Neural cell (in vitro differentiated cells): Measurements from ENCODE around the gene PDIA3. TPM values are rescaled to one million over a fixed set of nuclear protein-coding genes. Genes with fewer than 3 reads are reported as not detected.

Source experiments
- H2AFZ ChIP-seq: fragments of 200-600, 300-800 bp; sonication (generic), shearing (Covaris generic); 2 replicates; pipeline ENCODE4 v1.6.0; 2014; ENCODE audit warnings: low read depth, mild to moderate bottlenecking, antibody characterized with exemption, low read length, moderate library complexity
- H3F3A ChIP-seq: fragments of 200-600 bp; shearing (Covaris generic); 2 replicates; pipeline ENCODE4 v1.6.1; 2016; ENCODE audit warnings: mild to moderate bottlenecking, moderate library complexity, mixed read lengths, antibody characterized with exemption, low read length; ENCODE audit not compliant: insufficient read depth, poor library complexity, severe bottlenecking
- H3K27ac ChIP-seq: fragments of 200-600, 300-800 bp; sonication (generic), shearing (Covaris generic); 2 replicates; pipeline ENCODE4 v1.5.1; 2014; ENCODE audit warnings: mild to moderate bottlenecking, low read length, moderate library complexity
- H3K27me3 ChIP-seq: fragments of 300-800, 200-600 bp; sonication (generic), shearing (Covaris generic); 2 replicates; pipeline ENCODE4 v1.6.0; 2014; ENCODE audit warnings: mild to moderate bottlenecking, low read depth, low read length, moderate library complexity; ENCODE audit not compliant: insufficient read depth
- H3K36me3 ChIP-seq: fragments of 300-800, 200-600 bp; sonication (generic), shearing (Covaris generic); 2 replicates; pipeline ENCODE4 v1.5.1; 2014; ENCODE audit warnings: mild to moderate bottlenecking, antibody characterized with exemption, low read length, moderate library complexity; ENCODE audit not compliant: insufficient read depth
- H3K4me2 ChIP-seq: fragments of 300-800, 200-600 bp; sonication (generic), shearing (Covaris generic); 2 replicates; pipeline ENCODE4 v1.6.0; 2014; ENCODE audit warnings: mild to moderate bottlenecking, low read length
- H3K4me3 ChIP-seq: fragments of 300-800, 200-600 bp; sonication (generic), shearing (Covaris generic); 2 replicates; pipeline ENCODE4 v1.5.1; 2014; ENCODE audit warnings: mild to moderate bottlenecking, low read length, moderate library complexity
- H3K79me2 ChIP-seq: fragments of 200-600 bp; shearing (Covaris generic); replicated peaks from 2 replicates; pipeline ENCODE4 v1.6.0; 2014; ENCODE audit warnings: mild to moderate bottlenecking, low read length, moderate library complexity; ENCODE audit not compliant: insufficient read depth
- H3K9ac ChIP-seq: fragments of 300-800, 200-600 bp; sonication (generic), shearing (Covaris generic); 2 replicates; pipeline ENCODE4 v1.6.1; 2016; ENCODE audit warnings: mild to moderate bottlenecking, low read length, mixed read lengths
- H3K9me2 ChIP-seq: fragments of 200-600 bp; shearing (Covaris generic); 2 replicates; pipeline ENCODE4 v1.6.1; 2016; ENCODE audit warnings: mild to moderate bottlenecking, low read length, mixed read lengths; ENCODE audit not compliant: insufficient read depth
- H3K9me3 ChIP-seq: fragments of 200-600, 300-800 bp; sonication (generic), shearing (Covaris generic); 2 replicates; pipeline ENCODE4 v1.6.1; 2016; ENCODE audit warnings: mild to moderate bottlenecking, mixed run types, low read length, moderate library complexity, mixed read lengths
- H4K20me1 ChIP-seq: fragments of 200-600 bp; shearing (Covaris generic); 2 replicates; pipeline ENCODE4 v1.6.1; 2016; ENCODE audit warnings: mild to moderate bottlenecking, mixed run types; ENCODE audit not compliant: insufficient read depth
- CTCF ChIP-seq: fragments of 450-650 bp; IDR thresholded peaks from 2 replicates; pipeline ENCODE4 v1.5.1; 2014; ENCODE audit warnings: antibody characterized with exemption, mild to moderate bottlenecking, moderate library complexity; ENCODE audit not compliant: poor library complexity, severe bottlenecking
- EP300 ChIP-seq: fragments of 450-650 bp; conservative IDR thresholded peaks from 2 replicates; pipeline ENCODE4 v1.6.1; 2014; ENCODE audit warnings: antibody characterized with exemption, mild to moderate bottlenecking, moderate library complexity; ENCODE audit not compliant: poor library complexity, severe bottlenecking
- EZH2 ChIP-seq: fragments of 200-600, 300-800 bp; shearing (Covaris generic), sonication (generic); IDR thresholded peaks from 2 replicates; pipeline ENCODE4 v1.6.1; 2014; ENCODE audit warnings: antibody characterized with exemption, low read length, borderline replicate concordance, mild to moderate bottlenecking; ENCODE audit not compliant: insufficient read depth, poor library complexity, severe bottlenecking
- MXI1 ChIP-seq: fragments of 450-650 bp; conservative IDR thresholded peaks from 2 replicates; pipeline ENCODE4 v1.6.1; 2014; ENCODE audit warnings: antibody characterized with exemption, mild to moderate bottlenecking; ENCODE audit not compliant: poor library complexity, severe bottlenecking
- POLR2AphosphoS5 ChIP-seq: IDR thresholded peaks from 2 replicates; pipeline ENCODE4 v1.6.1; 2012
- RAD21 ChIP-seq: fragments of 450-650 bp; conservative IDR thresholded peaks from 2 replicates; pipeline ENCODE4 v1.6.1; 2014; ENCODE audit warnings: antibody characterized with exemption, mild to moderate bottlenecking, moderate library complexity
- REST ChIP-seq: IDR thresholded peaks from 2 replicates; pipeline ENCODE4 v1.6.1; 2012; ENCODE audit warnings: borderline replicate concordance
- SMC3 ChIP-seq: fragments of 450-650 bp; conservative IDR thresholded peaks from 2 replicates; pipeline ENCODE4 v1.6.1; 2014; ENCODE audit warnings: antibody characterized with exemption, mild to moderate bottlenecking, moderate library complexity; ENCODE audit not compliant: poor library complexity
- TAF1 ChIP-seq: IDR thresholded peaks from 2 replicates; pipeline ENCODE4 v1.6.1; 2012; ENCODE audit warnings: low read depth
- polyA plus RNA-seq: library from polyadenylated mRNA; depleted of rRNA; stranded (reverse); fragments of >200 nt; gene quantifications from 2 replicates; pipeline ENCODE4 v1.2.3, GENCODE V29; 2014

PDIA3 gene
- polyA plus RNA-seq, 1 donor from 2014 or later = 136 TPM

- peaks cover 7% of the 10 kb centered on the region for H3K36me3 ChIP-seq
- no peak overlapping the region for H3K4me2 ChIP-seq
- H3K9me2 ChIP-seq = no peaks in the 10 kb centered on the region
- no peak overlapping the region for H3K9ac ChIP-seq
- no peaks in the 10 kb centered on the region for H3K27me3 ChIP-seq
- peak overlapping the region; percentile 82 for H3K27ac ChIP-seq
- H4K20me1 ChIP-seq = no peaks in the 10 kb centered on the region
- no peak overlapping the region for H3K4me3 ChIP-seq
- H3F3A ChIP-seq = no peaks in the 10 kb centered on the region
- TF ChIP-seq CTCF (no peak), MXI1 (no peak), REST (no peak), EP300 (no peak), RAD21 (no peak), TAF1 (no peak), EZH2 (no peak), POLR2AphosphoS5 (no peak), SMC3 (no peak)
- H3K79me2 ChIP-seq = peaks cover 8% of the 10 kb centered on the region
- H2AFZ ChIP-seq = no peak overlapping the region
- no peaks in the 10 kb centered on the region for H3K9me3 ChIP-seq
Observed at GRCh38 chr15:43799209-43799944, 53.1 kb downstream of the PDIA3 start.

GRCh38 chr15:43799945-43800285 lies 53.7 kb downstream of the PDIA3 start, which contains the start of gene SERINC4:
Gene SERINC4 (minus strand): TSS chr15:43800220. CDS start chr15:43799986, 234 bp downstream.
- H2AFZ ChIP-seq = peak within 1 kb of the TSS; percentile 90
- peak within 1 kb of the TSS; percentile 84 for H3K4me3 ChIP-seq
- no peaks in the 10 kb centered on the region for H3K9me3 ChIP-seq
- H3K9ac ChIP-seq = peak within 1 kb of the TSS; percentile 78
- peaks cover 8% of the 10 kb centered on the region for H3K79me2 ChIP-seq
- peak within 1 kb of the TSS; percentile 82 for H3K27ac ChIP-seq
- H3K36me3 ChIP-seq = peaks cover 4% of the 10 kb centered on the region
- peak within 1 kb of the TSS; percentile 70 for H3K4me2 ChIP-seq
- TF ChIP-seq POLR2AphosphoS5 (no peak), TAF1 (no peak), REST (no peak), MXI1 (no peak), EP300 (no peak), RAD21 (no peak), EZH2 (no peak), SMC3 (no peak), CTCF (no peak)
- H3K27me3 ChIP-seq = no peaks in the 10 kb centered on the region
- H3K9me2 ChIP-seq = no peaks in the 10 kb centered on the region
- H3F3A ChIP-seq = no peaks in the 10 kb centered on the region
- no peaks in the 10 kb centered on the region for H4K20me1 ChIP-seq
